ENCODE data around the gene DEGS2.

GRCh38 chr14:100192672-100193416 is 33.4 kb upstream of the DEGS2 start:
- TF ChIP-seq EZH2 (IDR thresholded peaks at IDR 0.05; ENCODE audit: insufficient read depth, poor library complexity, severe bottlenecking): no peak
- TF ChIP-seq EZH2phosphoT487 (IDR thresholded peaks at IDR 0.05; ENCODE audit: insufficient read depth, low read depth): no peak
